Spleen (tissue), 11 donors: Measurements from ENCODE around the gene CDADC1. TPM values are rescaled to one million over a fixed set of nuclear protein-coding genes. Genes with fewer than 3 reads are reported as not detected.

Experiments used
- DNase-seq: peaks from one replicate; pipeline ENCODE4 v3.0.0-alpha.2; 2020
- H3K27ac ChIP-seq, 8 donors: fragments of 200-600 bp; sonication (generic) in 7 of 8; 1 replicate in 4 of 8; 2 replicates in 4 of 8; pipeline versions ENCODE4 v1.5.0 to v1.8.0; 2016 to 2021; ENCODE audit warnings: inconsistent platforms in 4 of 8, mild to moderate bottlenecking in 4 of 8, moderate library complexity in 1 of 8
- H3K27me3 ChIP-seq, 7 donors: fragments of 200-600 bp; sonication (generic) in 6 of 7; replicated peaks in 1 of 7; 1 replicate in 4 of 7; 2 replicates in 3 of 7; pipeline versions ENCODE4 v1.5.0 to v1.8.0; 2016 to 2021; ENCODE audit warnings: inconsistent platforms in 3 of 7, mild to moderate bottlenecking in 1 of 7
- H3K36me3 ChIP-seq, 6 donors: fragments of 200-600 bp; sonication (generic) in 5 of 6; 1 replicate in 4 of 6; 2 replicates in 2 of 6; pipeline versions ENCODE4 v1.5.0 to v1.8.0; 2016 to 2021; ENCODE audit warnings: inconsistent platforms in 2 of 6
- H3K4me1 ChIP-seq, 6 donors: fragments of 200-600 bp; sonication (generic) in 5 of 6; 1 replicate in 3 of 6; 2 replicates in 3 of 6; pipeline versions ENCODE4 v1.5.0 to v1.8.0; 2016 to 2021; ENCODE audit warnings: inconsistent platforms in 3 of 6
- H3K4me3 ChIP-seq, 8 donors: fragments of 200-600 bp; sonication (generic) in 7 of 8; 1 replicate in 4 of 8; 2 replicates in 4 of 8; pipeline versions ENCODE4 v1.5.0 to v1.8.0; 2016 to 2021; ENCODE audit warnings: inconsistent platforms in 4 of 8, mild to moderate bottlenecking in 4 of 8, moderate library complexity in 2 of 8
- H3K9me3 ChIP-seq, 8 donors: fragments of 200-600 bp; sonication (generic) in 7 of 8; 1 replicate in 4 of 8; 2 replicates in 4 of 8; pipeline versions ENCODE4 v1.5.0 to v1.8.0; 2016 to 2021; ENCODE audit warnings: inconsistent platforms in 4 of 8
- POLR2A ChIP-seq, 3 donors: fragments of 450-650 bp; IDR thresholded peaks; one replicate each; pipeline ENCODE4 v1.5.1; 2017; ENCODE audit warnings: antibody characterized with exemption in 3 of 3, mild to moderate bottlenecking in 1 of 3
- POLR2AphosphoS5 ChIP-seq, 3 donors: sonication (generic); formaldehyde crosslinking; IDR thresholded peaks; one replicate each; pipeline ENCODE4 v1.5.1; 2017; ENCODE audit warnings: antibody characterized with exemption in 3 of 3
- WGBS, 5 donors: extraction: QIAGEN DNeasy Blood & Tissue Kit in 3 of 5; methylation state at CpG; one replicate each; pipeline versions ENCODE4 v1.1.5 to v1.1.7; 2013 to 2018; 5-methylcytosine and 5-hydroxymethylcytosine counted together
- intact Hi-C: fragments of 100-400 bp; cut with DNase I; formaldehyde crosslinking; loops from one replicate; pipeline ENCODE4 v1.15.0; 2023; ENCODE audit warnings: low total_unique reads
- polyA plus RNA-seq, 3 donors: library from polyadenylated mRNA; stranded (reverse); fragments of 200-250 nt; gene quantifications; one replicate each; pipeline ENCODE4 v1.2.1, GENCODE V29; 2013
- total RNA-seq, 7 donors: library from RNA; depleted of rRNA in 3 of 7; stranded (reverse); fragments of >200 nt in 3 of 7; fragmentation: NEBNext Ultra II Directional in 4 of 7; extraction: Animal tissue kit (Norgen Biotek cat#: 25700) in 4 of 7; gene quantifications; one replicate each; pipeline versions ENCODE4 v1.1.0 to v1.2.1, GENCODE V29; 2016 to 2021
- TF ChIP-seq, protein P1 (sequence below), 11 experiments: fragments of 200-600 bp in 7 of 11; fragments of 450-650 bp in 4 of 11; sonication (generic) in 4 of 11; IDR thresholded peaks in 8 of 11; conservative IDR thresholded peaks in 3 of 11; 1 replicate in 7 of 11; 2 replicates in 4 of 11; pipeline versions ENCODE4 v1.4.0 to v1.8.0; 2016 to 2021; ENCODE audit warnings: antibody characterized with exemption in 11 of 11, inconsistent platforms in 4 of 11, mild to moderate bottlenecking in 1 of 11
- donor health status: healthy with polysubstance abuse.
- donor health status: DM: no; HTN: no; CAD: no; lungs with moderate emphysema.
- donor health status: DM: no; HTN: no; CAD: no.
- donor health status: Bipolar disorder and iron deficiency.
- donor health status: healthy.
- donor health status: DM: no; HTN: no; CAD: no.
- donor health status: DM: yes; HTN: yes; CAD: no.

CDADC1 gene
- total and polyA plus RNA-seq, 10 donors, result 3.3 to 15.5 (median 10.8) TPM

GRCh38 chr13:49319951-49320350 lies 72.2 kb downstream of the CDADC1 start:
- H3K36me3 ChIP-seq, result no peaks in the 10 kb centered on the region
- H3K27ac ChIP-seq, result no peak overlapping the region
- DNase-seq, result no peak
- WGBS, 5 donors, result 59 to 70% (median 67%) methylated on average over 2 of the region's 2 CpGs
- no peak overlapping the region for H3K4me3 ChIP-seq
- peaks cover 0 to 18% (median 8%) of the 10 kb centered on the region in 6 donors for H3K4me1 ChIP-seq
- TF ChIP-seq POLR2A (IDR thresholded peaks at IDR 0.05), result no peak
- no peak for TF ChIP-seq POLR2AphosphoS5 (IDR thresholded peaks at IDR 0.05)
- TF ChIP-seq, protein P1, sequence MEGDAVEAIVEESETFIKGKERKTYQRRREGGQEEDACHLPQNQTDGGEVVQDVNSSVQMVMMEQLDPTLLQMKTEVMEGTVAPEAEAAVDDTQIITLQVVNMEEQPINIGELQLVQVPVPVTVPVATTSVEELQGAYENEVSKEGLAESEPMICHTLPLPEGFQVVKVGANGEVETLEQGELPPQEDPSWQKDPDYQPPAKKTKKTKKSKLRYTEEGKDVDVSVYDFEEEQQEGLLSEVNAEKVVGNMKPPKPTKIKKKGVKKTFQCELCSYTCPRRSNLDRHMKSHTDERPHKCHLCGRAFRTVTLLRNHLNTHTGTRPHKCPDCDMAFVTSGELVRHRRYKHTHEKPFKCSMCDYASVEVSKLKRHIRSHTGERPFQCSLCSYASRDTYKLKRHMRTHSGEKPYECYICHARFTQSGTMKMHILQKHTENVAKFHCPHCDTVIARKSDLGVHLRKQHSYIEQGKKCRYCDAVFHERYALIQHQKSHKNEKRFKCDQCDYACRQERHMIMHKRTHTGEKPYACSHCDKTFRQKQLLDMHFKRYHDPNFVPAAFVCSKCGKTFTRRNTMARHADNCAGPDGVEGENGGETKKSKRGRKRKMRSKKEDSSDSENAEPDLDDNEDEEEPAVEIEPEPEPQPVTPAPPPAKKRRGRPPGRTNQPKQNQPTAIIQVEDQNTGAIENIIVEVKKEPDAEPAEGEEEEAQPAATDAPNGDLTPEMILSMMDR (IDR thresholded peaks at IDR 0.05 in 8 of 11, conservative IDR thresholded peaks at IDR 0.05 in 3 of 11), result no peak
- intact Hi-C loops, result no loop called here
- no peaks in the 10 kb centered on the region for H3K9me3 ChIP-seq
- H3K27me3 ChIP-seq, result no peaks in the 10 kb centered on the region

DNA sequence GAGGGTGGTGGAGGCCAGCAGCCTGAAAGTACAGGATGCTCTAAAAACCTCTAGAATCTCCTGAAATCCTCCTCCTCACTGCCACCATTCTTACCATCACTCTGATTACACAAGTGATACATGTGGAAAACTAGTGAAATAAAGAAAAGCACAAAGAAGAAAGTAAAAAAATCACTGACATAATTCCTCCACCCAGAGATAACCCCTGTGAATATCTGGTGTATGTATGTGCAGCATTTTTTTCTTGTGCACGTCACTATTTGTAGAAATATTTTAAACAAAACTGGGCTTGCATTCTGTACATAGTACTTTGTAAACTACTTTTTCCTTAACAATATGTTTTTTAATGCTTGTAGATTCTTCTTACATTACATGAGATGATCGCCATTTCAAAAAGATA lies 73.2 kb downstream of the CDADC1 start:
- TF ChIP-seq, protein P1 (IDR thresholded peaks at IDR 0.05 in 8 of 11, conservative IDR thresholded peaks at IDR 0.05 in 3 of 11), result no peak
- TF ChIP-seq POLR2AphosphoS5 (IDR thresholded peaks at IDR 0.05) (no peak), POLR2A (IDR thresholded peaks at IDR 0.05) (no peak)
- Histone ChIP-seq H3K27me3 (no peaks in the 10 kb centered on the region), H3K4me1 (peaks cover 0 to 18% (median 8%) of the 10 kb centered on the region in 6 donors), H3K36me3 (no peaks in the 10 kb centered on the region), H3K4me3 (no peak overlapping the region), H3K9me3 (no peaks in the 10 kb centered on the region), H3K27ac (no peak overlapping the region)
- 90 to 93% (median 92%) methylated on average over 2 of the region's 2 CpGs for WGBS, 5 donors
- DNase-seq, result no peak
- intact Hi-C loops, result no loop called here

GRCh38 chr13:49322702-49323101 lies 75.0 kb downstream of the CDADC1 start:
- Histone ChIP-seq H3K27ac (peak overlapping the region in 3 of 8 donors; percentile 8 to 47 (median 22)), H3K36me3 (no peaks in the 10 kb centered on the region), H3K4me3 (no peak overlapping the region), H3K27me3 (no peaks in the 10 kb centered on the region), H3K9me3 (no peaks in the 10 kb centered on the region), H3K4me1 (peaks cover 0 to 18% (median 8%) of the 10 kb centered on the region in 6 donors)
- no peak for DNase-seq
- WGBS, 5 donors, result 76 to 90% (median 83%) methylated on average over 2 of the region's 2 CpGs
- intact Hi-C loops, result no loop called here
- TF ChIP-seq POLR2A (IDR thresholded peaks at IDR 0.05) (no peak), POLR2AphosphoS5 (IDR thresholded peaks at IDR 0.05) (no peak)
- TF ChIP-seq, protein P1 (IDR thresholded peaks at IDR 0.05 in 8 of 11, conservative IDR thresholded peaks at IDR 0.05 in 3 of 11), result no peak

DNA sequence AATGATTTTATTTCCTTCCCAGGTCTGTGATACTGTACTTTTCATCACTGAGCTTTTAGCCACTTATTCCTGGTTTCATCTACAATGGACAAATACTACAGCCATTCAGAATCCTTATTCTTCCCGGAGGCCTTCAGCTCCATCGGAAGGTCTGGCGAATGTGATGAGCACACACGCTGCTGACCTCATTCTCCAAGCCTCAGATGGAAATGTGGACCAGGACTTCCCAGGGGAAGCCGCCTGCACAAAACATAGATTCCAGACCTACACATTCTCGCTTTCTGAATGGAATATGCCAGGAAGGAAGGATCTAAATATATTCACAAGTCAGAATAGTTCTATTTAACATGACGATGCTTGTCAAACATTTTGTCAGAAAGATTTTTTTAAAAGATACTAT lies 75.6 kb downstream of the CDADC1 start:
- no peak for TF ChIP-seq POLR2A (IDR thresholded peaks at IDR 0.05)
- TF ChIP-seq, protein P1 (IDR thresholded peaks at IDR 0.05 in 8 of 11, conservative IDR thresholded peaks at IDR 0.05 in 3 of 11), result no peak
- TF ChIP-seq POLR2AphosphoS5 (IDR thresholded peaks at IDR 0.05), result no peak
- Histone ChIP-seq H3K4me3 (no peak overlapping the region), H3K4me1 (peaks cover 0 to 18% (median 8%) of the 10 kb centered on the region in 6 donors), H3K36me3 (no peaks in the 10 kb centered on the region), H3K27ac (no peak overlapping the region), H3K27me3 (no peaks in the 10 kb centered on the region), H3K9me3 (no peaks in the 10 kb centered on the region)
- 93 to 98% (median 96%) methylated on average over 7 of the region's 7 CpGs for WGBS, 5 donors
- DNase-seq, result no peak
- intact Hi-C loops, result no loop called here
